ENCODE measurements around the gene AGXT.

GRCh38 chr2:240905176-240905781 lies 36.7 kb downstream of the AGXT start:
- TF ChIP-seq BACH2 (CRISPR knock-in tag; IDR thresholded peaks at IDR 0.05; ENCODE audit: borderline replicate concordance) (no peak), PPARA (CRISPR knock-in tag; IDR thresholded peaks at IDR 0.05; ENCODE audit: borderline replicate concordance) (no peak), OSR1 (CRISPR knock-in tag; IDR thresholded peaks at IDR 0.05) (no peak), ARNTL (CRISPR knock-in tag; IDR thresholded peaks at IDR 0.05; ENCODE audit: borderline replicate concordance, low read depth) (no peak), ZFP3 (CRISPR knock-in tag; IDR thresholded peaks at IDR 0.05) (no peak)
- TF ChIP-seq, protein P1, sequence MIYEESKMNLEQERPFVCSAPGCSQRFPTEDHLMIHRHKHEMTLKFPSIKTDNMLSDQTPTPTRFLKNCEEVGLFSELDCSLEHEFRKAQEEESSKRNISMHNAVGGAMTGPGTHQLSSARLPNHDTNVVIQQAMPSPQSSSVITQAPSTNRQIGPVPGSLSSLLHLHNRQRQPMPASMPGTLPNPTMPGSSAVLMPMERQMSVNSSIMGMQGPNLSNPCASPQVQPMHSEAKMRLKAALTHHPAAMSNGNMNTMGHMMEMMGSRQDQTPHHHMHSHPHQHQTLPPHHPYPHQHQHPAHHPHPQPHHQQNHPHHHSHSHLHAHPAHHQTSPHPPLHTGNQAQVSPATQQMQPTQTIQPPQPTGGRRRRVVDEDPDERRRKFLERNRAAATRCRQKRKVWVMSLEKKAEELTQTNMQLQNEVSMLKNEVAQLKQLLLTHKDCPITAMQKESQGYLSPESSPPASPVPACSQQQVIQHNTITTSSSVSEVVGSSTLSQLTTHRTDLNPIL (CRISPR knock-in tag; IDR thresholded peaks at IDR 0.05; ENCODE audit: low read depth) = no peak
- TF ChIP-seq, protein P2, sequence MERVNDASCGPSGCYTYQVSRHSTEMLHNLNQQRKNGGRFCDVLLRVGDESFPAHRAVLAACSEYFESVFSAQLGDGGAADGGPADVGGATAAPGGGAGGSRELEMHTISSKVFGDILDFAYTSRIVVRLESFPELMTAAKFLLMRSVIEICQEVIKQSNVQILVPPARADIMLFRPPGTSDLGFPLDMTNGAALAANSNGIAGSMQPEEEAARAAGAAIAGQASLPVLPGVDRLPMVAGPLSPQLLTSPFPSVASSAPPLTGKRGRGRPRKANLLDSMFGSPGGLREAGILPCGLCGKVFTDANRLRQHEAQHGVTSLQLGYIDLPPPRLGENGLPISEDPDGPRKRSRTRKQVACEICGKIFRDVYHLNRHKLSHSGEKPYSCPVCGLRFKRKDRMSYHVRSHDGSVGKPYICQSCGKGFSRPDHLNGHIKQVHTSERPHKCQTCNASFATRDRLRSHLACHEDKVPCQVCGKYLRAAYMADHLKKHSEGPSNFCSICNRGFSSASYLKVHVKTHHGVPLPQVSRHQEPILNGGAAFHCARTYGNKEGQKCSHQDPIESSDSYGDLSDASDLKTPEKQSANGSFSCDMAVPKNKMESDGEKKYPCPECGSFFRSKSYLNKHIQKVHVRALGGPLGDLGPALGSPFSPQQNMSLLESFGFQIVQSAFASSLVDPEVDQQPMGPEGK (CRISPR knock-in tag; IDR thresholded peaks at IDR 0.05; ENCODE audit: borderline replicate concordance) = no peak
